GM11168 (cell line): ENCODE measurements around the gene PLIN3.

Experiments used
- in situ Hi-C: fragments of 300-500 bp; cut with MboI; formaldehyde crosslinking; loops from one replicate; pipeline ENCODE4 v1.12.0; 2022; ENCODE audit warnings: low sequenced_read_pairs; ENCODE audit not compliant: unreplicated experiment

Gene PLIN3

DNA sequence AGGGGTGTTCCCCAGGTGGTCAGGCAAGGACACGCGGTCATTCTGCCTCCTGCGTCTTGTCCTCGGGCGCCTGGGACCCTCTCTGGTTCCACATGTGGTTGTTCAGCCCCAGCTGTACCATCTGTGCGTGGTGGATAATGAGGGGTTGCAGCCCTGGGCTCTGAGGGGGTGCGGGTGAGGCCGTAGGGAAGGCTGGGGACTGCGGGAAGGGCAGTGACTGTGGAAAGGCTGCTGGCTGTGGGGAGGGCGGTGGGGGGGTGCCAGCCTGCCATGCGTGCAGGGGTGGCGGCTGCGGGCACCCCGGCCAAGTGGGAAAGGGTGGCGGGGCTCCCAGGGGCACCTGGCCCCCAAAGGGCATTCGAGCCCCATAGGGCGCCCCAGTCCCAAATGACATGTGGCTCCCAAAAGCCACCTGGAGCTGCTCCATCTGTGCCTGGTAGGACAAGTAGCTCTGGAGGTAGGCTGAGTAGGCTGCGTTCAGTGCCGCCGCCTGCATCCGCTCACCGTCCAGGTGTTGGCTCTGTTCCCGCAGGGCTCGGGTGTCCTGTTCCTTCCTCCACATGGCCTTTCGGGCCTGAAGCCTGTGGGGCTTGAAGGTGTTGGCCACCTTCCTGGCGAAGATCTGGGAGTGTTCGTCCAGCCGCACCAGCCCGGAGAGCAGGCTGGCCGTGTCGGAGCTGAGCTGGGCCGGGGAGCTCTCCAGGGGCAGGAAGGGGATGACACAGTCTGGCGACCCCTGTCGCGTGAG lies 51.1 kb downstream of the PLIN3 start:
- in situ Hi-C loops, result no loop called here

DNA sequence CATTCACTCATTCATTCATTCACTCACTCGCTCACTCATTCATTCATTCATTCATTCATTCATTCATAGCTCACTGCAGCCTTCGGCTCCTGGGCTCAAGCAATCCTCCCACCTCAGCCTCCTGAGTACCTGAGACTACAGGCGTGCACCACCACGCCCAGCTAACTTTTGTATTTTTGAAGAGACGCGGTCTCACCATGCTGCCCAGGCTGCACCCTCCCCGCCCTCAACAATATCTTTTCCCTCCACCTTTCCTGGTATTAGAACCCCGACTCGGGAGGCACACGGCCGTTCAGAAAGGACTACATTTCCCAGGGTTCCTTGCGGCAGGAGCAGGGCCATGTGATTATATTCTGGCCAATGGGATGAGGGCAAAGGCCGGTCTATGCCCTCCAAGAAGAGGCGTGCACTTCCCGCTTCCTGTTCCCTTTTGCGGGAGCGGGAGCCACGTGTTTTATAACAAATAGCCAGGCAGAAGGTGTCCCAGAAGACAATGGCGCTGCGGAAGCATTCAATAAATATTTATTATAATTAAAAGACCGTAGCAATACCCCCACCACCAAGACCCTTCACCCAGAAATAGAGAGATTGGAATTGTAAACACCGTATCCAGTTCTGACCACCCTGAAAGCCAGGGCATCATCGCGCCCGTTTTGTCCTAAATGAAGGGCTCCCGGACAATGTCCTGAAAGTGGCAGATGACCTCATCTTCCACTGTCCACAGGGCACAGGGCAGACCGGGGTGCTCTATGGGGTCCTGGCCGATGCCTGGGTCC lies 51.9 kb downstream of the PLIN3 start:
- in situ Hi-C loops, result no loop called here

DNA sequence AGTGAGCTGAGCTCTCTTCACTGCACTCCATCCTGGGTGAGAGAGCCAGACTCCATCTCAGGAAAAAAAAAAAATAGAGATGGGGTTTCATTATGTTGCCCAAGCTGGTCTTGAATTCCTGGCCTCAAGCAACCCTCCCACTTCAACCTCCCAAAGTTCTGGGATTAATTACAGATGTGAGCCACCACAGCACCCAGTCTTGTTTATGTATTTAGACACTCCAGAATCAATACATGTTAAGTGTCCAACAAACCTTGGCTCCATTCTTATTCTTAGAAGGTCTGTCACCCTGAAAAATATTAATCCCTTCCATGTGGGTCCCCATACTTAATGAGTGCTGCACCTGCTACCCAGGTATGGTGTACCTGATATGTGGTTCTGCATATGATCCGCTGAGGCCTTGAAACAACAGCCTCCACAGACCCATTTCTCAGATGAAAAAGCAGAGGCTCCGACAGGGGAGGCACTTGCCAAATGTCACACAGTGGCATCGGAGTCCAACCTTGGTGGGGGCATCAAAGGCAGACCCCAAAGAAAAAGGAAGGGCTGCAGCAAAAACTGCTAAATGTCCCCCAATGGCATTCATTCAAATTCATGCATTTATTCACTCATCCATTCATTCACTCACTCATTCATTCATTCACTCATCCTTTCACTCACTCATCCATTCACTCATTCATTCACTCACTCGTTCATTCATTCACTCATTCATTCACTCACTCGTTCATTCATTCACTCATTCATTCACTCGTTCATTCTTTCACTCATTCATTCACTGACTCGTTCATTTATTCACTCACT lies 52.6 kb downstream of the PLIN3 start:
- in situ Hi-C loops, result no loop called here

DNA sequence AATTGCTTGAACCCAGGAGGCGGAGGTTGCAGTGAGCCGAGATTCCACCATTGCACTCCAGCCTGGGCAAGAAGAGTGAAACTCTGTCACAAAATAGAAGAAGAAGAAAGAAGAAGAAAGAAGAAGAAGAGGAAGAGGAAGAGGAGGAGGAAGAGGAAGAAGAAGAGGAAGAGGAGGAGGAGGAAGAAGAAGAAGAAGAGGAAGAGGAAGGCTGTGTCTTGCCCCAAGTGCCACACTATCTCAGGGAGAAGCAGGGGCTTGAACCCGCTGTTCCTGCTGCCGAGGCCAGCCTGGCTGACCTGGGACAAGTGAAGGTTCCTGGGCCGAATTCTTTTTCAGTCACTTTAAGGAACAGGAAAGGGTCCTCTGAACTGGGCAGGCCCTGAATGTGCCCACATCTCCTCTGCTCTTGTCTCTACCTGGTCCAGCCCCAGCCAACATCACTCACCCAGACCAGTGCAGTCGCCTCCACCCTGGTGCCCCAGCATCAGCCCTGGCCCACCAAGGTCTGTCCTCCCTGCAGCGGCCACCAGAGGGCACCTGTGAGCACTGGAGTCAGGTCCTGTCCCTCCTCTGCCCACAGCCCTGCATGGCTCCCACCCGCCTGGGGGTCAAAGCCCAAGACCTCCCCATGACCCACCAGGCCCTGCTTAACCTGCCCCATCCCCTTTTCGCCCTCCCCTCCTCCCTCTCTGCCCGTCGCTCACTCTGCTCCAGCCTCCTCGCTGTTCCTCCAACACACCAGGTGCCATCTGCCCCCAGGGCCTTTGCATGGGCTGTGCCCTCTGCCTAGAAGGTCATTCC lies 55.9 kb downstream of the PLIN3 start:
- in situ Hi-C loops, result no loop called here

DNA sequence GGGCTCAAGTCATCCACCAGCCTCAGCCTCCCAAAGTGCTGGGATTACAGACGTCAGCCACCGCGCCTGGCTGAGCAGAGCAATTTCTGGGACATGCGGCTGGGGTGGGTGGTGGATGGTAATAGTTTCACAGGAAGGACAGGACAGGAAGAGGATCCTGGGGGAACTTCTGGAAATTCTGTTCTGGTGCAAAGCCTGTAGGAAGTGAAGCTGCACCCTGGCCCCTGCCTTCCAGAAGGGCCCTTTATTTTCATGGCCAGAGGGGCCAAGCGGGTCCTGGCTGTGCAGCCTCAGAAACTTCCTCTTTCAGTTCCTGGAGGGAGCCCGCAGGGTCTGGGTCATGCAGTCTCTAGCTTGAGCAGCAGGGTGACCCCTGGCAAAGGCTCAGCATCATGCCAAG lies 60.3 kb downstream of the PLIN3 start:
- in situ Hi-C loops, result loop anchor here (5.0 kb wide), 1 partner anchor 40 kb away; no protein-coding TSS in a partner anchor

DNA sequence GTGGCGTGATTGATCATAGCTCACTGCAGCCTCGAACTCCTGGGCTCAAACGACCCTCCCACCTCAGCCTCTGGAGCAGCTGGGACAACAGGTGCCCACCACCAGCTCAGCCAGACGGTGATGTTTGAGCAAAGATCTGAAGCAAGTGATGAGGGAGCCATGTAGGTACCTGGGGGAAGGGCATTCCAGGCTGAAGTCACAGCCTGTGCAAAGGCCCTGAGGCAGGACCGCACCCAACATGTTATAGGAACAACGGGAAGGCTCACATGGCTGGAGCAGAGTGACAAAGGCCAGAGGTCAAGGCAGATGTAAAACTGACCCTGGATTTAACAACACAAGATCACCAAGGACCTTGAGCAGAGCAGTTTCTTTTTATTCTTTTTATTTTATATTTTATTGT lies 61.1 kb downstream of the PLIN3 start:
- in situ Hi-C loops, result loop anchor here (5.0 kb wide), 1 partner anchor 41 kb away; no protein-coding TSS in a partner anchor

DNA sequence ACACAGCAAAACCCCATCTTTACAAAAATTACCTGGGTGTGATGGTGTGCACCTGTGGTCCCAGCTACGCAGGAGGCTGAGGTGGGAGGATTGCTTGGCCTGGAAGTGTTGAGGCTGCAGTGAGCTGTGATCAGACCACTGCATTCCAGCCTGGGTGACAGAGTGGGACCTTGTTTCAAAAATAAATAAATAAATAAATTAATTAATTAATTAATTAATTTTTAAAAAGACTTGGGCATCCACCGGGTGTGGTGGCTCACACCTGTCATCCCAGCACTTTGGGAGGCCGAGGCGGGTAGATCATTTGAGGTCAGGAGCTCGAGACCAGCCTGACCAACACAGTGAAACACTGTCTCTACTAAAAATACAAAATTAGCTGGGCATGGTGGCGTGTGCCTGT lies 62.3 kb downstream of the PLIN3 start:
- in situ Hi-C loops, result loop anchor here (5.0 kb wide), 1 partner anchor 42 kb away; no protein-coding TSS in a partner anchor

DNA sequence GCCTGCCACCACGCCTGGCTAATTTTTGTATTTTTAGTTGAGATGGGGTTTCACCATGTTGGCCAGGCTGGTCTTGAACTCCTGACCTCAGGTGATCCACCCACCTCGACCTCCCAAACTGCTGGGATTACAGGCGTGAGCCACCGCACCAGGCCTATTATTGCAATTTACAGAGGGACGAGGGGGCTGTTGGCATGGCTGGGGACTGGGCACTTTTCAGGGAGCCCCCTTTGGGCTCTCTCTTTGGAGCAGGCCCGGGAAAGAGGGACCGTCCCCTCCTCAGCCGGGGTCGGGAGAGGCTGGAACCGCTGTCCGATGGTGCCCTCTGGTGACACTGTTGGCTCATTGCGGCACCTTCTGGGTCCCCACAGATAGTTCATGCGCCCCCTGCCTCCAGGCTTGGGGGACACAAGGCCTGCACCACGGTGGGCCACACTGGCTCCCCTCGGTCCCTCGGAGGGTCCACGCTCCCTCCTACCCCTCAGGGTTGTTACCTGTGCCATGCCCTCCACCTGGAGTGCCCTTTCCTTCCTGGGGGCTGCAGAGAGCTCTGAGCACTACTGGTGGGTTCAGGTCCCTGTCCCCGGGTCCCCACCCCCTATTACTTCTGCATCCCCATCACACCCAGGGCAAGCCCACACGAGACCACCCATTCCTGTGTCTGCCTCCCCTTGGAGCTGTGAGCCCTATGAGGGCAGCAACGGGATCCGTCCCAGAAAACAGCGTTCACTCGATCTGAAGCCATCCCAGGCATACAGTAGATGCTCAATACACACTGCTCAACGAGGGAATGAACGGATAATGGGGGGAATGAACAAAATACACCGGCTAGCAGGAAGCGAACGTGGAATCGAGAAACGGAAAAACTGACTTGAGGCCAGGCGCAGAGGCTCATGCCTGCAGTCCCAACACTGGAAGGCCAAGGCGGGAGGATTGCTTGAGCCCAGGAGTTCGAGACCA lies 63.5 kb downstream of the PLIN3 start:
- in situ Hi-C loops, result no loop called here

DNA sequence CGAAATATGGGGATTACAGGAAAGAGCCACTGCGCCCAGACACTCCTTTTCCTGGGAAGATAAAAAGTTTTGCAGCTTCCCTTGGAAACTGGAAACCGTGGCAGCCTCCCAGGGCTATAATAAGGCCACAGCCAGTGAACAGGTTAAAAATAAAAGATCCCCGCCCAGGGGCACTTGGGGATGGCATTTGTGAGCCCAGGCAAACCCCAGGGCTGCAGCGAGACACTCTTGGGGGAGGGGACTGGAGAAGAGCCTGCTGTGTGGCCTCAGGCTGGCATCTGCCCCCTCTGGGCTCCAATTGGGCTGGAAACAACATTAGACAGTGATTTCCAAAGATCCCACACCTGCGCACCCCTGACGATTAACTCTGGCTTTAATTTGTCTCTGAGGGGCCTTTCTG lies 64.8 kb downstream of the PLIN3 start:
- in situ Hi-C loops, result no loop called here

DNA sequence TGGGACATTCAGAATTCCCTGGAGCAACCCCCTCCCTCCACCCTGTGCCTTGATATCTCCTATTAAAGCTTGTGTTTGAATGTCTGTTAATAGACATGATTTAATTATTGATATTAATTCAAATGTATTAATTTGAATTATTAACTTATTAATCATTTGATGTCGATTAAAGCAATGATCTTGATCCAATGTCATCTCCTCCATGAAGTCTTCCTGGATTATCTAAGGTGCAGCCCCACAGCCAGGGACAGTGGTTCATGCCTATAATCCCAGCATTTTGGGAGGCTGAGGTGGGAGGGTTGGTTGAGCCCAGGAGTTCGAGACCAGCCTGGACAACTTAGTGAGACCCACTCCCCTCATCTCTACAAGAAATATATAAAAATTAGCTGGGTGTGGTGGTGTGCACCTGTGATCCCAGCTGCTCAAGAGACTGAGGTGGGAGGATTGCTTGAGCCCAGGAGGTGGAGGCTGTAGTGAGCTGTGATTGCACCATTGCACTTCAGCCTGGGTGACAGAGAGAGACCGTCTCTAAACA lies 66.3 kb downstream of the PLIN3 start:
- in situ Hi-C loops, result no loop called here

DNA sequence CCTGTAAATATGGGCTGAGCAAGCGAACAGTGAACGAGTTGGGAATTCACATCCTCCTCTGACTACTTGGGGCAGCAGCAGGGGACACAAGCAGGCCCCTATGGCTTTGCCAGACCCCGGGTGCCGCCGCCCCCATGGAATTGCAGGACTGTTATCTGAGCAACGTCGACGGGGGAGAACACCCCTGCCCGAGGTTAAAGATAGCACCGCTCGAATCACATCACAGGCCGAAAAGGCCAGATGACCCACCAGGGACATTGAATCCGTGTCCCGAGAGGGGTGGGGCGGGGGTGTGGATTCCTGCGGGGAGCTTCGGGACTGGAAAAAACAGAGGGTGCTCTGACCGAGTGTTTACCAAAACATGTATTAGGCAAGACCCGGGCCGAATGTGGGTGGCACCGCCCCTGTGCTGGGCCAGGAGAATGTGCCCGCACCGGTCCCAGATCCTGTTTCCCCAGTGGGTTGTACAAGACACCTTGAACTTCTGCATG lies 66.8 kb downstream of the PLIN3 start:
- in situ Hi-C loops, result no loop called here

DNA sequence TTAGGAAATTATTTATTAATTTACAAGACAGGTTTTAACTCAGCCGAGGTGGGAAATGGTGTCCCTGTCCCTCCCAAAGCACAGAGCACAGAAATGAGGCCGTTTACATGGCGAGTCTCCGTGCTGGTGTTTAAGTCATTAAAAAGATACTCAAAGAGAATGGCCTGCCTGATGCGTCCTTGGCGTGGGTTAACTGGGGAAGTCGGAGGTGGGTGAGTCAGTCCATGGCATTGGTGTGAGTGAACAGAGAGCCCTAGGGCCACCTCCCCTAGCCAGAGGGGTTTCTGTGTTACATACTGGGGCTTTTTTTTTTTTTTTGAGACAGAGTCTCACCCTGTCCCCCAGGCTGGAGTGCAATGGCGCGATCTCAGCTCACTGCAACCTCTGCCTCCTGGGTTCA lies 72.1 kb downstream of the PLIN3 start:
- in situ Hi-C loops, result no loop called here

DNA sequence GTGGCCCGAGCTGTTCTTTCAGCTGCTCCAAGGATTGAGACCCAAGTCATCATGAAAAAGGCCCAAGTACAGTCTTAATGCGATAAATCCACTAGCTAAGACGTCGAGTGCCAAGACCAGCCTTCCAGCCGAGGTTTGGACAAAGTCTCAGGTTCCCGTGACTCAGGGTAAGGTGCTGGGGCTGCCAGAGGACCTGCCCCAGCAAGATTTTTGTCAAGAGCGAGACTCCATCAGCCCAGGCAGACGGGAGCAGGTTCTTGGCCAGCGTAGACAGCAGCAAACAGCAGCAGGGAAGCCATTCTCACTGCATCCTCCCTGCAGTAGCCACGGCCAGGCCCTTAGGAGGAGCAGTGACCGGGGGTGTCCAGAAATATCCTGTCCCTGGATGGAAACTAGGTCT lies 72.5 kb downstream of the PLIN3 start:
- in situ Hi-C loops, result loop anchor here (5.0 kb wide), 1 partner anchor 63 kb away; no protein-coding TSS in a partner anchor

DNA sequence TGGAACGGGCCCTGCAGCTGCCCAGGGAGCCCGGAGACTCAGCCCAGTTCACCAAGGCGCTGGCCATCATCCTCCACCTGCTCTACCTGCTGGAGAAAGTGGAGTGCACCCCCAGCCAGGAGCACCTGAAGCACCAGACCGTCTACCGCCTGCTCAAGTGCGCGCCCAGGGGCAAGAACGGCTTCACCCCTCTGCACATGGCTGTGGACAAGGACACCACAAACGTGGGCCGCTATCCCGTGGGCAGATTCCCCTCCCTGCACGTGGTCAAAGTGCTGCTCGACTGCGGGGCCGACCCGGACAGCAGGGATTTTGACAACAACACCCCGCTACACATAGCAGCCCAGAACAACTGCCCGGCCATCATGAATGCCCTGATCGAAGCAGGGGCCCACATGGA lies 74.2 kb downstream of the PLIN3 start:
- in situ Hi-C loops, result loop anchor here (5.0 kb wide), 1 partner anchor 61 kb away; no protein-coding TSS in a partner anchor

DNA sequence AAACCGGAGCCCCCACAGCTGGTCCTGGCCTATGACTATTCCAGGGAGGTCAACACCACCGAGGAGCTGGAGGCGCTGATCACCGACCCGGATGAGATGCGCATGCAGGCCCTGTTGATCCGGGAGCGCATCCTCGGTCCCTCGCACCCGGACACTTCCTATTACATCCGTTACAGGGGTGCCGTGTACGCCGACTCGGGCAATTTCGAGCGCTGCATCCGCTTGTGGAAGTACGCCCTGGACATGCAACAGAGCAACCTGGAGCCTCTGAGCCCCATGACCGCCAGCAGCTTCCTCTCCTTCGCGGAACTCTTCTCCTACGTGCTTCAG lies 74.6 kb downstream of the PLIN3 start:
- in situ Hi-C loops, result loop anchor here (5.0 kb wide), 1 partner anchor 61 kb away; no protein-coding TSS in a partner anchor

DNA sequence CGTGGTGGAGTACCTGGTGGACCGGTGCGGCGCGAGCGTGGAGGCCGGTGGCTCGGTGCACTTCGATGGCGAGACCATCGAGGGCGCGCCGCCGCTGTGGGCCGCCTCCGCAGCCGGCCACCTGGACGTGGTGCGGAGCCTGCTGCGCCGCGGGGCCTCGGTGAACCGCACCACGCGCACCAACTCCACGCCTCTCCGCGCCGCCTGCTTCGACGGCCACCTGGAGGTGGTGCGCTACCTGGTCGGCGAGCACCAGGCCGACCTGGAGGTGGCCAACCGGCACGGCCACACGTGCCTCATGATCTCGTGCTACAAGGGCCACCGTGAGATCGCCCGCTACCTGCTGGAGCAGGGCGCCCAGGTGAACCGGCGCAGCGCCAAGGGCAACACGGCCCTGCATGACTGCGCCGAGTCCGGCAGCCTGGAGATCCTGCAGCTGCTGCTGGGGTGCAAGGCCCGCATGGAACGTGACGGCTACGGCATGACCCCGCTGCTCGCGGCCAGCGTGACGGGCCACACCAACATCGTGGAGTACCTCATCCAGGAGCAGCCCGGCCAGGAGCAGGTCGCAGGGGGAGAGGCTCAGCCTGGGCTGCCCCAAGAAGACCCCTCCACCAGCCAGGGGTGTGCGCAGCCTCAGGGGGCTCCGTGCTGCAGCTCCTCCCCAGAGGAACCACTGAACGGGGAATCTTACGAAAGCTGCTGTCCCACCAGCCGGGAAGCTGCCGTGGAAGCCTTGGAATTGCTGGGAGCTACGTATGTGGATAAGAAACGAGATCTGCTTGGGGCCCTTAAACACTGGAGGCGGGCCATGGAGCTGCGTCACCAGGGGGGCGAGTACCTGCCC lies 75.2 kb downstream of the PLIN3 start:
- in situ Hi-C loops, result loop anchor here (5.0 kb wide), 1 partner anchor 60 kb away; no protein-coding TSS in a partner anchor
